Dermis microvascular lymphatic vessel endothelial cell (primary cell): ENCODE measurements around the gene RBFOX2. TPM values are rescaled to one million over a fixed set of nuclear protein-coding genes. Genes with fewer than 3 reads are reported as not detected.

Experiments
- DNase-seq, 2 donors: peaks; one replicate each; pipeline versions ENCODE4 v3.0.0 to v3.0.0-alpha.2; 2010; ENCODE audit warnings: low read depth in 2 of 2
- total RNA-seq: library from RNA; depleted of rRNA; stranded (reverse); fragments of >200 nt; gene quantifications from 2 replicates; pipeline ENCODE4 v1.2.1, GENCODE V29; 2014

Gene RBFOX2
- total RNA-seq, 1 donor from 2014 or later, result 95.8 TPM

DNA sequence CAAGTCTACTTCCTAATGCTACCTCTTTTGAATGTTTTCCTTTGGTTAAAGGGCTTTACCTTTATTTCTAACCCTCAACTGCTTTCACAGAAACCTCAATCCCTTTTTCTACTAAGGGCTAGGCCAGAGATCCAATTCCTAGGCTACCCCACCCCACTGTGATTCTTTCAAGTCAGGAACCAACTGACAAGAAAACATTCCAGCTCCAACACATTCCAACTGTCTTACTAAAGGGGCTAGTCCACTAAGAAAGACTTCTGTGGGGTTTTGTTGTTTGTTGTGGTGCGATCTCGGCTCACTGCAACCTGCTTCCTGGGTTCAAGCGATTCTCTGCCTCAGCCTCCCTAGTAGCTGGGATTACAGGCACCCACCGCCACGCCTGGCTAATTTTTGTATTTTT lies 159.7 kb downstream of the RBFOX2 start:
- DNase-seq, result no peak

- DNase-seq, result no peak
These were observed 162.0 kb downstream of the RBFOX2 start for GRCh38 chr22:35866651-35867050.

- DNase-seq, result no peak
These were observed 164.0 kb downstream of the RBFOX2 start for GRCh38 chr22:35864545-35865165.

- no peak for DNase-seq
These were observed 165.2 kb downstream of the RBFOX2 start for GRCh38 chr22:35863432-35863831.

DNA sequence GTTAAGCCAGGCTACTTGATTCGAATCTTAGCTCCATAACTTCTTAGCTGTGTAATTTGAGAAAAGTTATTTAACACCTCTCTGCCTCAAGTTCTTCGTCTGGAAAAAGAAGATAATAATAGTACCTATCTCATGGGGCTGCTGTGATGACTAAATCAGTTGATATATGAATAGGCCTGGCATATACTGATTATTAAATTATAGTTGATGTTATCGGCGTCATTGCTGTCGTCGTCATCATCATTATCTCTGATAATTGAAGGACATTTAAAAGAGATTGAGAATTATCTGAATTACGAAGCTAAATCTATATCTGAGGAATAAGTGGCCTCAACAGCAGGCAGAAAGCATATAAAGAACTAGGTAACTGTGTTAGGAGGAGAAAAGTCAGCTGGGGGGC lies 165.9 kb downstream of the RBFOX2 start:
- no peak for DNase-seq

DNA sequence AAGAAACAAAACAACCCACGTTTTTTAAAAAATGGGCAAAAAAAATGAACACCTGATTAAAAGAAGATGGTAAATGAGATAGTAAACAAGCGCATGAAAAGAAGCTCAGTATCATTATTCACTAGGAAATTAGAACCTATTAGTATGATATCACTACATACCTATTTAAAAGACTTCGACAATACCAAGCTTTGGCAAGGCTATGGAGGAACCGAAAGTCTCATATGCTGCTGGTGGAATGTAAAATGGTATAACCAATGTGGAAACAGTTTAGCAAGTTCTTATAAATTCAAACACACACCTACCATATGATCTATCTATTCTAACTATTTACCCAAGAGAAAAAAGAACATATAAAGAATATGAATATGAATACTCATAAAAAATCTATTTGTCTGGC lies 167.2 kb downstream of the RBFOX2 start:
- no peak for DNase-seq

DNA sequence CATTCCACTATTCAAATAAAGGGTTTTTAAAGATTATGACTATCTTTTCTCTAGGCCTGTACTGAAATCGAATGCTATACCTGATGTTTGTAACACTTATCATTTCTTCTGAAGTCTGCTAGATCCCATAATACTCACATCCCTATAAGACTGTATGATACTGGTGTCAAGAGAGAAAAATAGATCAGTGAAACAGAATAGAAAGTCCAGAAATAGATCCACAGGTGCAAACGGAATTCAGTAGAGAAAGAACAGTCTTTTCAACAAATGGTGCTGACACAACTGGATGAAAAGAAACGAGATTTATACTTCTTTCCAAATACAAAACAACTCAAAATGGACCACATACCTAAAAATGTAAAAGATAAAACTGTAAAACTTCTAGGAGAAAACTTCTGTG lies 167.8 kb downstream of the RBFOX2 start:
- no peak for DNase-seq

GRCh38 chr22:35860087-35860733 lies 168.4 kb downstream of the RBFOX2 start:
- no peak for DNase-seq

DNA sequence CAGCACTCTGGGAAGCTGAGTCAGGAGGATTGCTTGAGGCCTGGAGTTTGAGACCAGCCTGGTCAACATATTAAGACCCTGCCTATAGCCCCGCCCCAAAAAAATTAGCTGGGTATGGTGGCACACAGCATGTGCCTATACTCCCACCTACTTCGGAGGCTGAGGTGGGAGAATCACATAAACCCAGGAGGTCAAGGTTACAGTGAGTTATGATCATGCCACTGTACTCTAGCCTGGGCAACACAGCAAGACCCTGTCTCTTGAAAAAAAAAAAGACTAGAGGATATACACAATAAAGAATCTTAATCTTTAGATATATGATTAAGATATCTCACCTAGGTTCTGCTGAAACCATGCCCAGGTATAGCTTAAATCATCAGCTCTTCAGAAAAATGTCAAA lies 174.3 kb downstream of the RBFOX2 start:
- DNase-seq, result no peak

GRCh38 chr22:35852076-35852475 lies 176.5 kb downstream of the RBFOX2 start:
- DNase-seq, result no peak

- DNase-seq, result no peak
These were observed 177.8 kb downstream of the RBFOX2 start for GRCh38 chr22:35850831-35851230.

DNA sequence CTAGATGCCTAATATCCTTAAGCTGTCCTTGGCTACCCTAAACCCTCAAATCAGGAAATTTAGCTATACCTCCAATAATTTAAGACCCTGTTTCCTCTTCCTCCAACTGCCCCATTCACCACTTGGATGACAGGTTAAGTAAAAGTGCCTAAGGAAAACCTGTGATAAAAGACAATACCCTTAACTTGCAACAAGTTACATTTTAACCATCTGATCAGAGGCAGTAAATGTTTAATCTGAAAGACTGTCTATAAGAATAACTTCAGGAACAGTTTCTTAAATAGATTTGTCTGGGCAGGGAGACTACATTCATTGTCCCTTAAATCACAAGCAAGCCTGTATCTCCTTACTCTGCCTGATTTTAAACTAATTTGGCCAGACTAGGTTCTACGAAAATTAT lies 181.8 kb downstream of the RBFOX2 start:
- DNase-seq, result no peak

DNA sequence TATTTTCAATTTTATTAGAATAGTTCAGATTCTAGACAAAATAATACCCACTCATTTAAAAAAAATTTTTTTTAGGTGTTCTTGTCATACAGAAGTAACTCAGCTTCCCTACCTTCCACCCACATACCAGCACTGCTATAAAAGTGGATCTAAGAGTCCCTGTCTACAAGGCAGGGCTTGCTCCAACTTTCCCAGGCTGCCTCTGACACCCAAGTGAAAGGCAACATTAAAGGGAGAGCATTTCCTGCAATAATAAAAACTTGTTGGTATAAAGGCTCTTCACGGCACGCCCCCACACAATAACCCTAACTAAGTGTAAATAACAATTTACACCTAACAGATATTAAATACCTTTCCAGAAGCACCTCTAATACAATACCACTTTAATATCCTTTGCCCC lies 183.7 kb downstream of the RBFOX2 start:
- DNase-seq, result no peak

DNA sequence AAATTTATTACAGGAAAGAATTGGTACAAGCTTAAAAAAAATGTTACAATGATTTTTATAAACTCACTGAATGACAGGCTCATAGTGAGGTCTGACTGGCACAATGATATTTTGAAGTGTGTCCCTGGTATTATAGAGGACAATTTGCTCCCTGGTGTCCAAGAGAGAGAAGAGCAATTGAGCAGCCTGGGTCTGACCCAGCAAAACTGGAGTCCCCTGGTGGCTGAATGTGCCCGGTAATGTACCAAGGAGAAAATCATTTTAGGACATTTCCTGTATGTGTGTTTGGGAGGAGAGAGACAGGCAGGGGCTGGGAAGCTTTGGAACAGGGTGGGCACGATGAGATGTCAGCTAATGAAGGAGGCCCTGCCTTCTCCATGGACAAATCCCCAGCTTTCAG lies 185.7 kb downstream of the RBFOX2 start:
- peak; percentile 35 to 54 for DNase-seq

- DNase-seq, result no peak
These were observed 186.1 kb downstream of the RBFOX2 start for GRCh38 chr22:35842519-35842913.

DNA sequence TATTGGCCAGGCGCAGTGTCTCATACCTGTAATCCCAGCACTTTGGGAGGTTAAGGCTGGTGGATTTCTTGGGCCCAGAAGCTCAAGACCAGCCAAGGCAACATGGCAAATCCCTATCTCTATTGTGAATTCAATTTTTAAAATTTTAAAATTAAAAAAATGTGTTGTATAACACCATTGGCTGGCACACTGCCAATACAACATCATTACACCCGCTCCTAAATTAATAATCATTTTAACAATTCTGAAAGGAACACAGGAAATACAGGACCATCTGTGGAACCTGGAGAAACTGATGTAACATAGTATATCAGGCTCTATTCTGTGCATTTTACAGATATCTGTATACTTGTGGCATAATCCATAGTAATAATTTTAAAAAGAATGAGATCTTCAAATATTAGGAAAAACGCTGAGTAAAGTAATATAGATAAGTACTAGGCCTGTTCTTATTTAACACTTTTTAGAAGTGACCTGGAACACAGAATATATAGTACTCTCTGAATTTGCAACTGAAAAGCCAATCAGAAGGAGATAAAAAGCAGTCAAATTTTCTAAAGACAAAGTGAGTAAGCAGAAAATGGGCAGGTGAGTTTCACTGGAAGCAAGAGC lies 186.6 kb downstream of the RBFOX2 start:
- DNase-seq, result no peak

- peak; percentile 89 to 96 for DNase-seq
These were observed 188.3 kb downstream of the RBFOX2 start for GRCh38 chr22:35840302-35840739.

DNA sequence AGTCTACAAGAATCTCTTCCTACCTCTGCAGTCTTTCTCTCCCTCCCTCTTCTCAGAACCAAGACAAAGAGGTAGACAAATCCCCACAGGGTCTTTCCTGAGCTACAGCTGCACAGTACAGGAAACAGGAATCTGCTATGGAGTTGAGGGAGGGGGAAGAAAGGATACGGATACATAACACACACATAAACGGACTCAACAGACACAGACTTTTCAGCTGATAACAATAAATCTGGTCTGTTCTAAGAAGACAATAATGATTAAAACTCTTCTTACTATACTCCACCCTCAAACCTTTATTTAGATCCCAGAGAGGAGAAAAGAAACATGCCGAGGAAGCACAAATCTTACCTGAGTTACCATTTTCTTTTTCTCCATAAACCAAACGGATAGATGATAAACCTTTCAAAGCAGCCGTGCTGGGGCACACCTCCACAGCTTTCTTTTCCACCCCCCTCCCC lies 188.8 kb downstream of the RBFOX2 start:
- peak in 1 of 2 donors; percentile 56 for DNase-seq

GRCh38 chr22:35838855-35839576 lies 189.6 kb downstream of the RBFOX2 start:
- peak in 1 of 2 donors; percentile 44 for DNase-seq

DNA sequence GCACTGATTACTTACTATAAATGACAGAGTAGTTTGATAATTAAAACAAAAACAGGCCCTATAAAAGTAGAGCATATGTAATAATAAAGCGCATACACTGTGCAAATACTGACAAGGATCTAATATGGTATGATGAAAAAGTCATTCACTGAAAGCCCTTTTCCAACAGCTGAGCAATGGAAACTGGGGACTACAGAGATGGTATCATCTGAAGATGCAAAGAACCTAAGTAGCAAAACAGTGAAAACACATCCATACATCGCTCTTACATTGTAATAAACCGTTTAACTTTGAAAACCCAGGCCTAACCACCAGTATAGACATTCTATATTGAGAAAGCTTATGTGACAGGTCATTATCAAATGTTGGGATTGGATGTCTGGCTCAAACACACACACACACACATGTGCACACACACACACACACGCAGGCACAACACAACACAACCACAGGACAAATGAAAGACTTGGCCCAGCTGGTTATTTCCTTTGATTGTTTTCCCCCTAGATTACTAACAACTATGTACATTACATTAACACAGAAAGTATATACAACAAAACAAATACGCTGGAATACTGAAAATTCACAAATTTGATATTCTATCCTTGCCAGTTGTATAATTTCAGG lies 191.4 kb downstream of the RBFOX2 start:
- peak in 1 of 2 donors; percentile 49 for DNase-seq

GRCh38 chr22:35835998-35836691 lies 192.5 kb downstream of the RBFOX2 start:
- DNase-seq, result peak; percentile 24 to 83
